Ishikawa (cell line): Measurements from ENCODE around the gene POT1.

Experiments
- CEBPB ChIP-seq: IDR thresholded peaks from 2 replicates; pipeline ENCODE4 v1.6.1; 2012
- CREB1 ChIP-seq: IDR thresholded peaks from 2 replicates; pipeline ENCODE4 v1.6.1; 2012; ENCODE audit warnings: low read depth
- EGR1 ChIP-seq: IDR thresholded peaks from 2 replicates; pipeline ENCODE4 v1.6.1; 2012
- EP300 ChIP-seq: IDR thresholded peaks from 2 replicates; pipeline ENCODE4 v1.6.1; 2012; ENCODE audit warnings: borderline replicate concordance
- FOXM1 ChIP-seq: IDR thresholded peaks from 2 replicates; pipeline ENCODE4 v1.6.1; 2012; ENCODE audit warnings: low read depth, borderline replicate concordance
- NFIC ChIP-seq: IDR thresholded peaks from 2 replicates; pipeline ENCODE4 v1.6.1; 2012
- RAD21 ChIP-seq: IDR thresholded peaks from 2 replicates; pipeline ENCODE4 v1.6.1; 2012; ENCODE audit warnings: low read depth
- TAF1 ChIP-seq: IDR thresholded peaks from 2 replicates; pipeline ENCODE4 v1.6.1; 2012; ENCODE audit warnings: low read depth, mild to moderate bottlenecking
- TCF12 ChIP-seq: IDR thresholded peaks from 2 replicates; pipeline ENCODE4 v1.6.1; 2012; ENCODE audit warnings: low read depth
- TEAD4 ChIP-seq: IDR thresholded peaks from 2 replicates; pipeline ENCODE4 v1.6.1; 2012
- YY1 ChIP-seq: IDR thresholded peaks from 2 replicates; pipeline ENCODE4 v1.6.1; 2012; ENCODE audit warnings: low read depth
- ZBTB7A ChIP-seq: IDR thresholded peaks from 2 replicates; pipeline ENCODE4 v1.6.1; 2012; ENCODE audit warnings: low read depth
- TF ChIP-seq, protein P1 (sequence below): IDR thresholded peaks from 2 replicates; pipeline ENCODE4 v1.6.1; 2012; ENCODE audit warnings: low read depth, mild to moderate bottlenecking
- TF ChIP-seq, protein P2 (sequence below): IDR thresholded peaks from 2 replicates; pipeline ENCODE4 v1.6.1; 2012
- TF ChIP-seq, protein P3 (sequence below): IDR thresholded peaks from 2 replicates; pipeline ENCODE4 v1.6.1; 2012

The POT1 gene

DNA sequence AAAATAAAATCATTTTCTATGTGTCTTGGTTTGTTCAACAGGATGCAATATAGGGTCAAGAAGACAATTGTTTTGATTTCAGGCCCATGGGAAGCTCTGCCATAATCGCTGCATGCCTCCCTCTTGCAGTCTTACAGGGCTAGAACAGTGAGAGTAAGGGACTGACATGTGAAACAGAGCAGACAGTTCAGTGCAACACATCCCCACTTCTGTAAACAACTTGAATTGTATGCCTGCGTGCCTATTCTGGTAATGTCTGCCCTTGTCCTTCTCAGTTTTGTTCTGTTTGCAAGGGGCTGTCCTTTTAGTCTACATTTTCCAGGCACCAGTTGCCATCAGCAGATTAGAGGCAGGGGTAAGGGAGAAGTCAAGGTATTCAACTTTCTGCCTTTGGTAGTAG is 129.2 kb downstream of the POT1 start:
- TF ChIP-seq TEAD4 (no peak), TCF12 (no peak), EP300 (no peak), TAF1 (no peak), FOXM1 (no peak), RAD21 (no peak), ZBTB7A (no peak), EGR1 (no peak), YY1 (no peak), NFIC (no peak), CREB1 (no peak)
- TF ChIP-seq, protein P1, sequence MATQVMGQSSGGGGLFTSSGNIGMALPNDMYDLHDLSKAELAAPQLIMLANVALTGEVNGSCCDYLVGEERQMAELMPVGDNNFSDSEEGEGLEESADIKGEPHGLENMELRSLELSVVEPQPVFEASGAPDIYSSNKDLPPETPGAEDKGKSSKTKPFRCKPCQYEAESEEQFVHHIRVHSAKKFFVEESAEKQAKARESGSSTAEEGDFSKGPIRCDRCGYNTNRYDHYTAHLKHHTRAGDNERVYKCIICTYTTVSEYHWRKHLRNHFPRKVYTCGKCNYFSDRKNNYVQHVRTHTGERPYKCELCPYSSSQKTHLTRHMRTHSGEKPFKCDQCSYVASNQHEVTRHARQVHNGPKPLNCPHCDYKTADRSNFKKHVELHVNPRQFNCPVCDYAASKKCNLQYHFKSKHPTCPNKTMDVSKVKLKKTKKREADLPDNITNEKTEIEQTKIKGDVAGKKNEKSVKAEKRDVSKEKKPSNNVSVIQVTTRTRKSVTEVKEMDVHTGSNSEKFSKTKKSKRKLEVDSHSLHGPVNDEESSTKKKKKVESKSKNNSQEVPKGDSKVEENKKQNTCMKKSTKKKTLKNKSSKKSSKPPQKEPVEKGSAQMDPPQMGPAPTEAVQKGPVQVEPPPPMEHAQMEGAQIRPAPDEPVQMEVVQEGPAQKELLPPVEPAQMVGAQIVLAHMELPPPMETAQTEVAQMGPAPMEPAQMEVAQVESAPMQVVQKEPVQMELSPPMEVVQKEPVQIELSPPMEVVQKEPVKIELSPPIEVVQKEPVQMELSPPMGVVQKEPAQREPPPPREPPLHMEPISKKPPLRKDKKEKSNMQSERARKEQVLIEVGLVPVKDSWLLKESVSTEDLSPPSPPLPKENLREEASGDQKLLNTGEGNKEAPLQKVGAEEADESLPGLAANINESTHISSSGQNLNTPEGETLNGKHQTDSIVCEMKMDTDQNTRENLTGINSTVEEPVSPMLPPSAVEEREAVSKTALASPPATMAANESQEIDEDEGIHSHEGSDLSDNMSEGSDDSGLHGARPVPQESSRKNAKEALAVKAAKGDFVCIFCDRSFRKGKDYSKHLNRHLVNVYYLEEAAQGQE, result no peak
- TF ChIP-seq, protein P2, sequence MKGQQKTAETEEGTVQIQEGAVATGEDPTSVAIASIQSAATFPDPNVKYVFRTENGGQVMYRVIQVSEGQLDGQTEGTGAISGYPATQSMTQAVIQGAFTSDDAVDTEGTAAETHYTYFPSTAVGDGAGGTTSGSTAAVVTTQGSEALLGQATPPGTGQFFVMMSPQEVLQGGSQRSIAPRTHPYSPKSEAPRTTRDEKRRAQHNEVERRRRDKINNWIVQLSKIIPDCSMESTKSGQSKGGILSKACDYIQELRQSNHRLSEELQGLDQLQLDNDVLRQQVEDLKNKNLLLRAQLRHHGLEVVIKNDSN, result no peak
- TF ChIP-seq, protein P3, sequence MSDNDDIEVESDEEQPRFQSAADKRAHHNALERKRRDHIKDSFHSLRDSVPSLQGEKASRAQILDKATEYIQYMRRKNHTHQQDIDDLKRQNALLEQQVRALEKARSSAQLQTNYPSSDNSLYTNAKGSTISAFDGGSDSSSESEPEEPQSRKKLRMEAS, result no peak

DNA sequence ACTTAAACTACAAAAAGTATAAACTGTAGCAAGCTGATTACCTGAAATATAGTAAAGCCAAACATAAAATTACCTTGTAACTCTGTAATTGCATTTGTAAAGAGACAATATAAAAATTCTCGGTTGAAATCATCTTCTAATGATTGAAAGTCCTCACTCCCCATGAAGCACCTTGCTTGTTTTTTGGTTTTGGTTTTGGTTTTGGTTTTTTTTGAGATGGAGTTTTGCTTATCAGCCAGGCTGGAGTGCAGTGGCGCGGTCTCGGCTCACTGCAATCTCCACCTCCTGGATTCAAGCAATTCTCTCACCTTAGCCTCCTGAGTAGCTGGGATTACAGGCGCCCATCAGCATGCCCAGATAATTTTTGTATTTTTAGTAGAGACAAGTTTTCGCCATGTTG is 130.2 kb downstream of the POT1 start:
- TF ChIP-seq FOXM1 (no peak), RAD21 (no peak), EGR1 (no peak), YY1 (no peak), ZBTB7A (no peak), TEAD4 (no peak), CREB1 (no peak), TAF1 (no peak)
- TF ChIP-seq, protein P3, result no peak
- TF ChIP-seq, protein P1, result no peak

DNA sequence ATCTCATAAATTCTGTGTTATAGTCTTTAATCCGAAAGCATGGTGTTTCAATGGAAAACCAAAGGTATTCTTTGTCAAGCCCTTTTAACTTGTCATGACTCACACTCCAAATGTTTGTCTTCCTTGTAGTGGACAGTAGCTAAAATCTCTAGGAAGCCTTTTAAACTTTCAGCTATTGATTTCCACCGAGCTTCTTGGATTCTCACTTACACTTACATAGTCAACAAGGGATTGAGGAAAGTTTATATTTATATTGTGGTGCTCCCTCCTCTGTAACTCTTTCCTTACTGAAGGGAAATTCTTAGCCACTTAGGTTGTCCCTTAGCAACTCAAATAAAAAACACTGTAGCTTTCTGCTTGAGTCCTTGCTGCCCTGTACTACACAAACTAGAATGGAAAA is 132.9 kb downstream of the POT1 start:
- TF ChIP-seq CREB1, result no peak
- TF ChIP-seq EP300, result no peak

DNA sequence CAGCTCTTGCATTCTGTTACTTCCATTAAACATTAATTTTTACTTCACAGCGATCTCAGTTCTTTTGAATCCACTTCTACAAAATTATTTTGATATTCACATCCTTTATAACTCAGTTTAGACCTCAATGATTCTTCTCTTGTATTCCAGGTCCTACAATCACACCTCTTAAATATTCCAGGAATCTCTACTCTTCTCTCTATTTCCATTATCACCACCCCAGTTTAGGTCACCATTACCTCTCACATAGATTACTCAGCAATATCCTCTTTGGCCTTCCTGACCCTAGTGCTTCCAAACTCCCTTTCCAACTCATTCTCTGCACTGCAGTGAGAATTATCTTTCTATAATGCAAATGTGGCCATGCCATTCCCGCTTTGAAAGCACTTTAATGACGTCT is 136.9 kb downstream of the POT1 start:
- TF ChIP-seq TEAD4 (no peak), NFIC (no peak), CREB1 (no peak), EP300 (no peak), FOXM1 (no peak), EGR1 (no peak), RAD21 (no peak), ZBTB7A (no peak), TAF1 (no peak), YY1 (no peak), TCF12 (no peak), CEBPB (no peak)
- TF ChIP-seq, protein P3, result no peak
- TF ChIP-seq, protein P2, result no peak
- TF ChIP-seq, protein P1, result no peak

DNA sequence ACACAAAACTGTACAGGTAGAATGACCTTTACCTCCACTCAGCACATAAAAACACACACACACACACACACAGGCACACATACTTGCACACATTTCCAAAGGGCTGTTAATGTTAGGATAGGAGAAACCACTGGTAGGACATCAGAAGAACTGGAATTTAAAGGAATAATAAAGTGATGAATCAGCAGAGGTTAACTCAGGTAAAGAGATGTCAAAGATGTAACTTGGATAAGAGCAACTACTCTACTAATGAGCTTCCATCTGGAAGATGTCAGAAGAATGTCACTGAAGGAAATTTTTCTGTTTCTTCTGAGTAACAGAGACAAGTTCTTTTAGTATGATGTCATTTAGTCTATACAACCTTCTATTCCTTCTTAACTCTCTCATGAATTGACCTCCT is 137.6 kb downstream of the POT1 start:
- TF ChIP-seq NFIC (no peak), EP300 (no peak), CEBPB (no peak), TCF12 (no peak), RAD21 (no peak), FOXM1 (no peak), CREB1 (no peak), ZBTB7A (no peak), TAF1 (no peak), YY1 (no peak)
- TF ChIP-seq, protein P2, result no peak
- TF ChIP-seq, protein P1, result no peak
- TF ChIP-seq, protein P3, result no peak
